SK-N-MC (cell line): ENCODE results near the gene CLEC6A.
"Not testable (repeated sequence)": the region's sequence is repeated elsewhere in the genome, so short reads cannot be mapped to it uniquely, and the experiment has no call there.

Experiments used
- DNase-seq: peaks from one replicate; pipeline ENCODE4 v3.0.0-alpha.2; 2011; ENCODE audit warnings: low read depth, low spot score
- H3K27ac ChIP-seq: fragments of 200-600 bp; sonication (generic); 2 replicates; pipeline ENCODE4 v1.5.1; 2016; ENCODE audit warnings: mixed run types
- H3K36me3 ChIP-seq: fragments of 200-600 bp; sonication (generic); 2 replicates; pipeline ENCODE4 v1.6.1; 2017; ENCODE audit warnings: antibody characterized with exemption, low read length, mixed read lengths; ENCODE audit not compliant: insufficient read depth
- H3K4me3 ChIP-seq: fragments of 200-600 bp; sonication (generic); 2 replicates; pipeline ENCODE4 v1.5.1; 2016
- H3K9ac ChIP-seq: fragments of 200-600 bp; sonication (generic); 2 replicates; pipeline ENCODE4 v1.8.0; 2017; ENCODE audit warnings: mixed run types, mixed read lengths; ENCODE audit not compliant: insufficient read length
- H3K9me3 ChIP-seq: fragments of 200-600 bp; sonication (generic); 2 replicates; pipeline ENCODE4 v1.6.1; 2017; ENCODE audit warnings: low read depth, mild to moderate bottlenecking, antibody characterized with exemption, low read length, moderate library complexity, mixed read lengths
- EZH2 ChIP-seq: fragments of 200-600 bp; sonication (generic); IDR thresholded peaks from one replicate; pipeline ENCODE4 v1.6.1; 2017; ENCODE audit warnings: antibody characterized with exemption
- FOXP2 ChIP-seq: optimal IDR thresholded peaks from 2 replicates; pipeline ENCODE3; 2011; ENCODE audit warnings: mild to moderate bottlenecking, moderate library complexity; ENCODE audit not compliant: insufficient read depth; ENCODE audit errors: extremely low read length, control extremely low read depth
- POLR2AphosphoS5 ChIP-seq: IDR thresholded peaks from 2 replicates; pipeline ENCODE4 v1.6.1; 2012; ENCODE audit warnings: mild to moderate bottlenecking, low read depth, low read length, borderline replicate concordance

Gene CLEC6A

GRCh38 chr12:8455727-8456360, at the start of gene CLEC6A:
Gene CLEC6A (plus strand): TSS chr12:8455962. CDS start chr12:8456112, 150 bp downstream.
- TF ChIP-seq FOXP2 (no peak), EZH2 (no peak), POLR2AphosphoS5 (no peak)
- Histone ChIP-seq H3K9me3 (no peaks in the 10 kb centered on the region), H3K9ac (no peak within 1 kb of the TSS), H3K36me3 (no peaks in the 10 kb centered on the region), H3K27ac (no peak within 1 kb of the TSS), H3K4me3 (no peak within 1 kb of the TSS)
- DNase-seq, result no peak

GRCh38 chr12:8419576-8419975, 36.2 kb upstream of the CLEC6A start:
- not testable (repeated sequence) for H3K4me3 ChIP-seq, DNase-seq, H3K27ac ChIP-seq, H3K36me3 ChIP-seq, H3K9me3 ChIP-seq, H3K9ac ChIP-seq

GRCh38 chr12:8420506-8420905, 35.3 kb upstream of the CLEC6A start:
- no peak for TF ChIP-seq EZH2
- no peak for TF ChIP-seq POLR2AphosphoS5
- no peak for TF ChIP-seq FOXP2
- DNase-seq, result no peak
- H3K27ac ChIP-seq, result no peak overlapping the region
- H3K9me3 ChIP-seq, result no peaks in the 10 kb centered on the region
- no peak overlapping the region for H3K4me3 ChIP-seq
- H3K9ac ChIP-seq, result no peak overlapping the region
- H3K36me3 ChIP-seq, result no peaks in the 10 kb centered on the region

GRCh38 chr12:8444536-8445278, 11.1 kb upstream of the CLEC6A start:
- H3K9ac ChIP-seq, H3K4me3 ChIP-seq, H3K27ac ChIP-seq, H3K9me3 ChIP-seq, H3K36me3 ChIP-seq, DNase-seq: not testable (repeated sequence)

GRCh38 chr12:8445731-8446130, 10.0 kb upstream of the CLEC6A start:
- Histone ChIP-seq H3K9ac (no peak overlapping the region), H3K36me3 (no peaks in the 10 kb centered on the region), H3K27ac (no peak overlapping the region), H3K4me3 (no peak overlapping the region), H3K9me3 (no peaks in the 10 kb centered on the region)
- TF ChIP-seq POLR2AphosphoS5 (no peak), EZH2 (no peak), FOXP2 (no peak)
- DNase-seq, result no peak

- DNase-seq, result no peak
- H3K4me3 ChIP-seq, result no peak overlapping the region
- H3K27ac ChIP-seq, result no peak overlapping the region
- H3K36me3 ChIP-seq, result no peaks in the 10 kb centered on the region
- no peaks in the 10 kb centered on the region for H3K9me3 ChIP-seq
- no peak overlapping the region for H3K9ac ChIP-seq
- no peak for TF ChIP-seq POLR2AphosphoS5
- TF ChIP-seq FOXP2, result no peak
- no peak for TF ChIP-seq EZH2
Observed at GRCh38 chr12:8446642-8447547, 8.9 kb upstream of the CLEC6A start.

- H3K9me3 ChIP-seq, result no peaks in the 10 kb centered on the region
- DNase-seq, result no peak
- H3K9ac ChIP-seq, result no peak overlapping the region
- TF ChIP-seq FOXP2, result no peak
- no peak for TF ChIP-seq POLR2AphosphoS5
- TF ChIP-seq EZH2, result no peak
- H3K36me3 ChIP-seq, result no peaks in the 10 kb centered on the region
- no peak overlapping the region for H3K27ac ChIP-seq
- H3K4me3 ChIP-seq, result no peak overlapping the region
Observed at GRCh38 chr12:8449355-8449859, 6.4 kb upstream of the CLEC6A start.

- H3K9me3 ChIP-seq, result no peaks in the 10 kb centered on the region
- H3K36me3 ChIP-seq, result no peaks in the 10 kb centered on the region
- TF ChIP-seq POLR2AphosphoS5 (no peak), EZH2 (no peak), FOXP2 (no peak)
- no peak overlapping the region for H3K27ac ChIP-seq
- H3K9ac ChIP-seq, result no peak overlapping the region
- DNase-seq, result no peak
- no peak overlapping the region for H3K4me3 ChIP-seq
Observed at GRCh38 chr12:8452036-8452435, 3.7 kb upstream of the CLEC6A start.
